ENCODE measurements around the gene PSME1.

Gene PSME1

DNA sequence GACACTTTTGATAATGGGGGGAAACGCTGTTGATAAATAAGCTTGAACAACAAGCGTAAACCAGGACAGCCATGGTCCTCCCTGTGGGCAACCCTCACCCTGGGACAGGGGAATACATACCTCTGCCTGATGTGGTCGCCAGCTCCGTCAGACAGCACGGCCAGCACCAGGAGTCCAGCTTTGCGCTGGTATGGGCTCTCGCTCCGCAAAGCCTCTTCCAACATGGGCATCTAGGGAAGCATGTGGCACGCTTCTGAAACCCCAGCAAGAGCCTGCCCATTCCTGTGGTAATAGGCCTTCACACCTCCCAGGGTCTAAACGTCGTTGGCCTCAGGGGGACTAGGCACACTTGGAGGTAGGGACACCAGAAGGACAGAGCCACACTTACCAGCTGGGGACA lies 49.7 kb downstream of the PSME1 start:
- no peak overlapping the region for H3K4me3 ChIP-seq (ENCODE audit: low read length)
- DNase-seq (ENCODE audit: low read depth): no peak
- TF ChIP-seq, protein P1, sequence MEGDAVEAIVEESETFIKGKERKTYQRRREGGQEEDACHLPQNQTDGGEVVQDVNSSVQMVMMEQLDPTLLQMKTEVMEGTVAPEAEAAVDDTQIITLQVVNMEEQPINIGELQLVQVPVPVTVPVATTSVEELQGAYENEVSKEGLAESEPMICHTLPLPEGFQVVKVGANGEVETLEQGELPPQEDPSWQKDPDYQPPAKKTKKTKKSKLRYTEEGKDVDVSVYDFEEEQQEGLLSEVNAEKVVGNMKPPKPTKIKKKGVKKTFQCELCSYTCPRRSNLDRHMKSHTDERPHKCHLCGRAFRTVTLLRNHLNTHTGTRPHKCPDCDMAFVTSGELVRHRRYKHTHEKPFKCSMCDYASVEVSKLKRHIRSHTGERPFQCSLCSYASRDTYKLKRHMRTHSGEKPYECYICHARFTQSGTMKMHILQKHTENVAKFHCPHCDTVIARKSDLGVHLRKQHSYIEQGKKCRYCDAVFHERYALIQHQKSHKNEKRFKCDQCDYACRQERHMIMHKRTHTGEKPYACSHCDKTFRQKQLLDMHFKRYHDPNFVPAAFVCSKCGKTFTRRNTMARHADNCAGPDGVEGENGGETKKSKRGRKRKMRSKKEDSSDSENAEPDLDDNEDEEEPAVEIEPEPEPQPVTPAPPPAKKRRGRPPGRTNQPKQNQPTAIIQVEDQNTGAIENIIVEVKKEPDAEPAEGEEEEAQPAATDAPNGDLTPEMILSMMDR (conservative IDR thresholded peaks at IDR 0.05; ENCODE audit: low read depth, low read length): no peak

- no peak for DNase-seq (ENCODE audit: low read depth)
- TF ChIP-seq, protein P1 (conservative IDR thresholded peaks at IDR 0.05; ENCODE audit: low read depth, low read length): no peak
- no peak overlapping the region for H3K4me3 ChIP-seq (ENCODE audit: low read length)
These were observed 51.0 kb downstream of the PSME1 start for GRCh38 chr14:24186831-24187538.

- TF ChIP-seq, protein P1 (conservative IDR thresholded peaks at IDR 0.05; ENCODE audit: low read depth, low read length): no peak
- H3K4me3 ChIP-seq (ENCODE audit: low read length): peak overlapping the region; percentile 78
- DNase-seq (ENCODE audit: low read depth): no peak
These were observed 51.5 kb downstream of the PSME1 start for GRCh38 chr14:24187539-24187915.
